Measurements from ENCODE around the gene FASN. TPM values are rescaled to one million over a fixed set of nuclear protein-coding genes. Genes with fewer than 3 reads are reported as not detected.
A peak's percentile ranks its signal among the peaks of the same experiment; 100 is the strongest.

Gene FASN
- total and polyA plus RNA-seq, 2 of the 13 experiments (the other 11 are each of a cell fraction or from before 2014, with no cell fraction given) = 51.7 to 101 TPM

DNA sequence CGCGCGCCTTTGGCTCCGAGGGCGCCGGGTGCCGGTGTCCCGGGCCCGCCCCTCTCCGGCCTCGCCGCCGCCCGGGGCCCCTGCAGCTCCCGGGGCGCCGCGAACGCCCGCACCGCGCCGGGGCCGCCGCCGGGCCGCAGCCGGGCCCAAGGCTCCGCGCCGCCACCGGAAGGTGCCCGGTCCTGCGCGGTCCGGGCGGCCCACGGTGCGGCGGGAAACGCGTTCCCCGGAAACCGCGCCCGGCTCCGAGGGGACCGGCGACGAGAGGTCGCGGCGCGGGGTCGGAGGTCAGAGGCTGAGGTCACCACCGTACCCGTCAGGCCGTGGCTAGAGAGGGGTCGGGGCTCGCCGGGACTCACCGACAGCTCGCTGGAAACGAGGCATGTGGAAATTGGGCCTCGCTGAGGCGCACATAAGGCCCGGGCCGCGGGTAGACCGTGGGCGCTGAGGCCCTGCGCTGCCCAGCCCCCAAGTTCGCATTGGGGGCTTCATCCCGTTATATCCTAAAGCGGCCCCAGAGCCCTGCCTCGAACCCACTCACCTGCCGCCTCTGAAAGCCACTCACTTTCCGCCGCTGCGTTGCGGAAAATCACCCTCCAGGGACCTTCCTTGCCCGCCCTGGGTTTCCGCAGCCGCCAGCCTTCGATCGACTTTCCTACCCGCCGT lies 32.3 kb downstream of the FASN start, which contains the start of gene DUS1L (continued):
- TF ChIP-seq, protein P1, sequence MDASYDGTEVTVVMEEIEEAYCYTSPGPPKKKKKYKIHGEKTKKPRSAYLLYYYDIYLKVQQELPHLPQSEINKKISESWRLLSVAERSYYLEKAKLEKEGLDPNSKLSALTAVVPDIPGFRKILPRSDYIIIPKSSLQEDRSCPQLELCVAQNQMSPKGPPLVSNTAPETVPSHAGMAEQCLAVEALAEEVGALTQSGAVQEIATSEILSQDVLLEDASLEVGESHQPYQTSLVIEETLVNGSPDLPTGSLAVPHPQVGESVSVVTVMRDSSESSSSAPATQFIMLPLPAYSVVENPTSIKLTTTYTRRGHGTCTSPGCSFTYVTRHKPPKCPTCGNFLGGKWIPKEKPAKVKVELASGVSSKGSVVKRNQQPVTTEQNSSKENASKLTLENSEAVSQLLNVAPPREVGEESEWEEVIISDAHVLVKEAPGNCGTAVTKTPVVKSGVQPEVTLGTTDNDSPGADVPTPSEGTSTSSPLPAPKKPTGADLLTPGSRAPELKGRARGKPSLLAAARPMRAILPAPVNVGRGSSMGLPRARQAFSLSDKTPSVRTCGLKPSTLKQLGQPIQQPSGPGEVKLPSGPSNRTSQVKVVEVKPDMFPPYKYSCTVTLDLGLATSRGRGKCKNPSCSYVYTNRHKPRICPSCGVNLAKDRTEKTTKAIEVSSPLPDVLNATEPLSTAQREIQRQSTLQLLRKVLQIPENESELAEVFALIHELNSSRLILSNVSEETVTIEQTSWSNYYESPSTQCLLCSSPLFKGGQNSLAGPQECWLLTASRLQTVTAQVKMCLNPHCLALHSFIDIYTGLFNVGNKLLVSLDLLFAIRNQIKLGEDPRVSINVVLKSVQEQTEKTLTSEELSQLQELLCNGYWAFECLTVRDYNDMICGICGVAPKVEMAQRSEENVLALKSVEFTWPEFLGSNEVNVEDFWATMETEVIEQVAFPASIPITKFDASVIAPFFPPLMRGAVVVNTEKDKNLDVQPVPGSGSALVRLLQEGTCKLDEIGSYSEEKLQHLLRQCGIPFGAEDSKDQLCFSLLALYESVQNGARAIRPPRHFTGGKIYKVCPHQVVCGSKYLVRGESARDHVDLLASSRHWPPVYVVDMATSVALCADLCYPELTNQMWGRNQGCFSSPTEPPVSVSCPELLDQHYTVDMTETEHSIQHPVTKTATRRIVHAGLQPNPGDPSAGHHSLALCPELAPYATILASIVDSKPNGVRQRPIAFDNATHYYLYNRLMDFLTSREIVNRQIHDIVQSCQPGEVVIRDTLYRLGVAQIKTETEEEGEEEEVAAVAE (CRISPR knock-in tag; IDR thresholded peaks at IDR 0.05; ENCODE audit: borderline replicate concordance) = peak; percentile 86
- TF ChIP-seq, protein P2, sequence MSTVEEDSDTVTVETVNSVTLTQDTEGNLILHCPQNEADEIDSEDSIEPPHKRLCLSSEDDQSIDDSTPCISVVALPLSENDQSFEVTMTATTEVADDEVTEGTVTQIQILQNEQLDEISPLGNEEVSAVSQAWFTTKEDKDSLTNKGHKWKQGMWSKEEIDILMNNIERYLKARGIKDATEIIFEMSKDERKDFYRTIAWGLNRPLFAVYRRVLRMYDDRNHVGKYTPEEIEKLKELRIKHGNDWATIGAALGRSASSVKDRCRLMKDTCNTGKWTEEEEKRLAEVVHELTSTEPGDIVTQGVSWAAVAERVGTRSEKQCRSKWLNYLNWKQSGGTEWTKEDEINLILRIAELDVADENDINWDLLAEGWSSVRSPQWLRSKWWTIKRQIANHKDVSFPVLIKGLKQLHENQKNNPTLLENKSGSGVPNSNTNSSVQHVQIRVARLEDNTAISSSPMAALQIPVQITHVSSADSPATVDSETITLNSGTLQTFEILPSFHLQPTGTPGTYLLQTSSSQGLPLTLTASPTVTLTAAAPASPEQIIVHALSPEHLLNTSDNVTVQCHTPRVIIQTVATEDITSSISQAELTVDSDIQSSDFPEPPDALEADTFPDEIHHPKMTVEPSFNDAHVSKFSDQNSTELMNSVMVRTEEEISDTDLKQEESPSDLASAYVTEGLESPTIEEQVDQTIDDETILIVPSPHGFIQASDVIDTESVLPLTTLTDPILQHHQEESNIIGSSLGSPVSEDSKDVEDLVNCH (CRISPR knock-in tag; IDR thresholded peaks at IDR 0.05) = no peak
- TF ChIP-seq ZNF777 (CRISPR knock-in tag; IDR thresholded peaks at IDR 0.05) (peak; percentile 72; the same call in 1 of the 2 replicates), PCBP1 (IDR thresholded peaks at IDR 0.05; ENCODE audit: borderline replicate concordance, low read depth, low read length) (peak; percentile 83; the same call in 1 of the 2 replicates), ZNF180 (CRISPR knock-in tag; IDR thresholded peaks at IDR 0.05; ENCODE audit: borderline replicate concordance, low read depth) (no peak), ATM (IDR thresholded peaks at IDR 0.05; ENCODE audit: borderline replicate concordance) (no peak), NCOR1 (IDR thresholded peaks at IDR 0.05; ENCODE audit: borderline replicate concordance, low read length) (no peak), ZNF674 (CRISPR knock-in tag; IDR thresholded peaks at IDR 0.05; ENCODE audit: low read depth) (0 out of 2 replicates have a peak, but pooled peaks have one; percentile 70), GATAD2A (CRISPR knock-in tag; IDR thresholded peaks at IDR 0.05) (peak; percentile 76; the same call in 1 of the 2 replicates), ZFX (CRISPR knock-in tag; IDR thresholded peaks at IDR 0.05; ENCODE audit: low read depth) (peak; percentile 96), WIZ (CRISPR knock-in tag; IDR thresholded peaks at IDR 0.05) (no peak), FOXJ3 (CRISPR knock-in tag; IDR thresholded peaks at IDR 0.05; ENCODE audit: borderline replicate concordance) (no peak), TCF7L2 (IDR thresholded peaks at IDR 0.05; ENCODE audit: low read depth, low read length) (no peak), SMAD9 (CRISPR knock-in tag; IDR thresholded peaks at IDR 0.05) (0 out of 2 replicates have a peak, but pooled peaks have one; percentile 41), ZSCAN9 (CRISPR knock-in tag; IDR thresholded peaks at IDR 0.05; ENCODE audit: borderline replicate concordance) (peak; percentile 58; the same call in 1 of the 2 replicates)
- TF ChIP-seq, protein P3, sequence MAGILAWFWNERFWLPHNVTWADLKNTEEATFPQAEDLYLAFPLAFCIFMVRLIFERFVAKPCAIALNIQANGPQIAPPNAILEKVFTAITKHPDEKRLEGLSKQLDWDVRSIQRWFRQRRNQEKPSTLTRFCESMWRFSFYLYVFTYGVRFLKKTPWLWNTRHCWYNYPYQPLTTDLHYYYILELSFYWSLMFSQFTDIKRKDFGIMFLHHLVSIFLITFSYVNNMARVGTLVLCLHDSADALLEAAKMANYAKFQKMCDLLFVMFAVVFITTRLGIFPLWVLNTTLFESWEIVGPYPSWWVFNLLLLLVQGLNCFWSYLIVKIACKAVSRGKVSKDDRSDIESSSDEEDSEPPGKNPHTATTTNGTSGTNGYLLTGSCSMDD (CRISPR knock-in tag; IDR thresholded peaks at IDR 0.05) = peak; percentile 72; the same call in 1 of the 2 replicates
- TF ChIP-seq, protein P4, sequence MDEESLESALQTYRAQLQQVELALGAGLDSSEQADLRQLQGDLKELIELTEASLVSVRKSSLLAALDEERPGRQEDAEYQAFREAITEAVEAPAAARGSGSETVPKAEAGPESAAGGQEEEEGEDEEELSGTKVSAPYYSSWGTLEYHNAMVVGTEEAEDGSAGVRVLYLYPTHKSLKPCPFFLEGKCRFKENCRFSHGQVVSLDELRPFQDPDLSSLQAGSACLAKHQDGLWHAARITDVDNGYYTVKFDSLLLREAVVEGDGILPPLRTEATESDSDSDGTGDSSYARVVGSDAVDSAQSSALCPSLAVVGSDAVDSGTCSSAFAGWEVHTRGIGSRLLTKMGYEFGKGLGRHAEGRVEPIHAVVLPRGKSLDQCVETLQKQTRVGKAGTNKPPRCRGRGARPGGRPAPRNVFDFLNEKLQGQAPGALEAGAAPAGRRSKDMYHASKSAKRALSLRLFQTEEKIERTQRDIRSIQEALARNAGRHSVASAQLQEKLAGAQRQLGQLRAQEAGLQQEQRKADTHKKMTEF (CRISPR knock-in tag; IDR thresholded peaks at IDR 0.05) = peak; percentile 90; the same call in 1 of the 2 replicates
- TF ChIP-seq, protein P5, sequence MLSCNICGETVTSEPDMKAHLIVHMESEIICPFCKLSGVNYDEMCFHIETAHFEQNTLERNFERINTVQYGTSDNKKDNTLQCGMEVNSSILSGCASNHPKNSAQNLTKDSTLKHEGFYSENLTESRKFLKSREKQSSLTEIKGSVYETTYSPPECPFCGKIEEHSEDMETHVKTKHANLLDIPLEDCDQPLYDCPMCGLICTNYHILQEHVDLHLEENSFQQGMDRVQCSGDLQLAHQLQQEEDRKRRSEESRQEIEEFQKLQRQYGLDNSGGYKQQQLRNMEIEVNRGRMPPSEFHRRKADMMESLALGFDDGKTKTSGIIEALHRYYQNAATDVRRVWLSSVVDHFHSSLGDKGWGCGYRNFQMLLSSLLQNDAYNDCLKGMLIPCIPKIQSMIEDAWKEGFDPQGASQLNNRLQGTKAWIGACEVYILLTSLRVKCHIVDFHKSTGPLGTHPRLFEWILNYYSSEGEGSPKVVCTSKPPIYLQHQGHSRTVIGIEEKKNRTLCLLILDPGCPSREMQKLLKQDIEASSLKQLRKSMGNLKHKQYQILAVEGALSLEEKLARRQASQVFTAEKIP (CRISPR knock-in tag; IDR thresholded peaks at IDR 0.05; ENCODE audit: borderline replicate concordance) = no peak

Measured in HepG2 (cell line).